ENCODE results near the gene TMEM19.

GRCh38 chr12:71682466-71682865, 3.4 kb upstream of the TMEM19 start:
- no peak for TF ChIP-seq TEAD4 (IDR thresholded peaks at IDR 0.05; ENCODE audit: borderline replicate concordance, insufficient read depth)
- no peak for TF ChIP-seq CTCF (IDR thresholded peaks at IDR 0.05)
- no peak for TF ChIP-seq POLR2AphosphoS5 (IDR thresholded peaks at IDR 0.05; ENCODE audit: low read depth, low read length)
- no peak for TF ChIP-seq SMC3 (IDR thresholded peaks at IDR 0.05; ENCODE audit: low read depth, low read length)
- TF ChIP-seq GATA2 (CRISPR knock-in tag; IDR thresholded peaks at IDR 0.05) = no peak
- TF ChIP-seq GABPA (IDR thresholded peaks at IDR 0.05; ENCODE audit: low read depth) = no peak
- TF ChIP-seq FOXJ3 (CRISPR knock-in tag; IDR thresholded peaks at IDR 0.05) = no peak
- no peak for TF ChIP-seq TAF1 (IDR thresholded peaks at IDR 0.05; ENCODE audit: borderline replicate concordance, low read depth, low read length)
- no peak for TF ChIP-seq FOXM1 (IDR thresholded peaks at IDR 0.05; ENCODE audit: low read depth)
- TF ChIP-seq USF1 (IDR thresholded peaks at IDR 0.05; ENCODE audit: borderline replicate concordance, low read depth) = no peak

Data from SK-N-SH (cell line).